LNCAP (cell line): ENCODE results near the gene MUC4.

Experiments used
- TF ChIP-seq, protein P1 (sequence below): fragments of 450-650 bp; IDR thresholded peaks from 2 replicates; pipeline ENCODE4 v1.5.1; 2017; ENCODE audit warnings: mild to moderate bottlenecking

Gene MUC4

GRCh38 chr3:195828762-195829161 lies 17.0 kb upstream of the MUC4 start:
- TF ChIP-seq, protein P1, sequence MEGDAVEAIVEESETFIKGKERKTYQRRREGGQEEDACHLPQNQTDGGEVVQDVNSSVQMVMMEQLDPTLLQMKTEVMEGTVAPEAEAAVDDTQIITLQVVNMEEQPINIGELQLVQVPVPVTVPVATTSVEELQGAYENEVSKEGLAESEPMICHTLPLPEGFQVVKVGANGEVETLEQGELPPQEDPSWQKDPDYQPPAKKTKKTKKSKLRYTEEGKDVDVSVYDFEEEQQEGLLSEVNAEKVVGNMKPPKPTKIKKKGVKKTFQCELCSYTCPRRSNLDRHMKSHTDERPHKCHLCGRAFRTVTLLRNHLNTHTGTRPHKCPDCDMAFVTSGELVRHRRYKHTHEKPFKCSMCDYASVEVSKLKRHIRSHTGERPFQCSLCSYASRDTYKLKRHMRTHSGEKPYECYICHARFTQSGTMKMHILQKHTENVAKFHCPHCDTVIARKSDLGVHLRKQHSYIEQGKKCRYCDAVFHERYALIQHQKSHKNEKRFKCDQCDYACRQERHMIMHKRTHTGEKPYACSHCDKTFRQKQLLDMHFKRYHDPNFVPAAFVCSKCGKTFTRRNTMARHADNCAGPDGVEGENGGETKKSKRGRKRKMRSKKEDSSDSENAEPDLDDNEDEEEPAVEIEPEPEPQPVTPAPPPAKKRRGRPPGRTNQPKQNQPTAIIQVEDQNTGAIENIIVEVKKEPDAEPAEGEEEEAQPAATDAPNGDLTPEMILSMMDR = no peak

- TF ChIP-seq, protein P1 = no peak
Observed at GRCh38 chr3:195825857-195826804, 14.4 kb upstream of the MUC4 start.

DNA sequence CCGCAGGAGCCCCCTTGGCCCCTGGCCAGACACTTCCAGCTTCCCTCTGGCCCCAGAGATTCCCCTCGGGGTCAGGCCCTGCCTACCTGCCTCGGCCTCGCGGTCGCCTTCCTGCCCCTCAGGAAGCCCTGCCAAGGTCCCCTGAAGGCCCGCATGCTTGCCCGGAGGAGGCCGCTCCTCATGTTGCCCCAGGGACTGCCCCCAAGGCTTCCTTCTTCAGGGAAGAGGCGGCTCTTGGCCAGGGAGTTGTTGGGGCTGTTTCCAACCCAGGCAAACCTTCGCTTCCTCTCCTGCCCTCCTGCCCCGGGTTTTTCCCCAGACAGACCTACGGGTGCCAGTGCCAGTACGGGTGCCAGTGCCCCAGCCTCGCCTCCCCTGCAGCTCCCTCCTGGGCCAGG lies 13.5 kb upstream of the MUC4 start:
- TF ChIP-seq, protein P1 = no peak

DNA sequence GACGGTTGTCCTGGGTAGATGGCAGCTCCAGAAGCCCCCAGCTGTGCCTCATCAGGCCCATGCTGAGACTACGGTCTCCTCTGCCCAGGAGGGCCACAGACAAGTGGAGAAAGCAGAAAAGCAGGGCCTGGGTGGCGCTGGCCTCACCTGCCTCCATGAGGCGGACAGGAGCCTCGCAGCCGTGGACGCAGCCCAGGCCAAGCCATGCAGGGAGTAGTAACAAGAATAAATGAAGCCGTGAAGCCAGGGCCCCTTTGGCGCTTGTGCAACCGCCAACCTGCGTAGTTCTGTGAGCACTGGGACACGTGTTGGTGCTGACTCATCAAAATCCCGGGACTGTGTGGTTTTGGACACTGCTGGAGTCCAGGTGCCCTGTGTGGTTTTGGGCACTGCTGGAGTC lies 12.3 kb upstream of the MUC4 start:
- TF ChIP-seq, protein P1 = no peak

DNA sequence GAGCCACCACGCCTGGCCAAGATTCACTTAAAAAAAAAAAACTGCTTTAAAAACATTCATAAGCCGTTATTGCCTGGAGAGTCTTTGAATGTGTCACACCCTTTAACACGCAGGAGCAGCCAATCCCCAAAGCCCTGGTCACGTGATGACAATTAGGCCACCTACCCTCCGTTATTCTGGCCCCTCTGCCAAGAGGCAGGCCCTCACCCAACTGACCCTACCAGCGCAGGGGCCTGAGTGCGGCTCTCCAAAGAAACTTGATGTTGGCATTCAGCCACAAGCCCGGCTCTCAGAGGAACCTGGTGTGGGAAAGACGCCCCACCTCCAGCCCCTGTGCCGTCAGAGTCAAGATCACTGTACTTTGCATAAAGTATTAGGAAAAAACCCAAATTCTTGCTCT lies 11.6 kb upstream of the MUC4 start:
- TF ChIP-seq, protein P1 = no peak

GRCh38 chr3:195822131-195822696 lies 10.5 kb upstream of the MUC4 start:
- TF ChIP-seq, protein P1 = no peak

DNA sequence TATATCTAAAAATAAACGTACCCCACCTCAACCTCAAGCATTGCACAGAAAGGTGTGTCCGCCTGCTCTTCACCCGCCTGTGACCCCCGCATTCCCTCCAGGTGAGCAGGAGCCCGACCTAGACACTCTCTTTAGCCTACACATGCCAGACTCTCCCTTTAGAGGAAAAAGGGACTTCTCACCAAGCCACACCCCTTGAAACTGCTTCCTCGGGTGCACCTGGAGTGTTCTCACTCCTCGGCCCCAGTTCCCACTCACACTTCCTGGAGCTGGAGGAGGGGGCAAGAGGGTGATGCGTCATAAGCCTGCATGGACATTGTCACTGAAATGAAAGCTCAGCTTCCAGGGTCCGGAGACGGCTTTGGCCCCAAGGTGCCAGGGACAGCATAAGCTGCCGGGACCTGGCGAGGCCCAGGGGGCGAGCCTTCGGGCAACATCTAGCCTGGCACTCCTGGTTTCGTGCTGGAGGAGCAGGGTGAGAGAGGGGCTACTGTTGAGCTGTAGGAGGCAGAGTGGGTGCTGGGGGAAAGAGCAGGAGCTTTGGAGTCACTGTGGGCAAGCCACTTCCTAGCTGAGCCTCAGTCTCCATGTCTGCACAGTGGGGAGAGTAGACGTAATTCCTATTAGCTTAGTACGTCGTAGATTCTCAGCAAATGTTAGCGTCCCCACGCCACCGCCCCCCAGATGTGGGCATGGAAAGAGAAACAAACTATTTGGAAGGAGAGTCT lies 9.8 kb upstream of the MUC4 start:
- TF ChIP-seq, protein P1 = no peak
